HEK293 (cell line): ENCODE data around the gene TIGD7.

Experiments
- BCL11B ChIP-seq: fragments of 450-650 bp; formaldehyde crosslinking; IDR thresholded peaks from 2 replicates; pipeline ENCODE4 v1.5.1; 2016; ENCODE audit warnings: low read depth, missing biosample characterization, missing genetic modification characterization
- GLI4 ChIP-seq: fragments of 450-650 bp; formaldehyde crosslinking; IDR thresholded peaks from 2 replicates; pipeline ENCODE4 v1.5.1; 2016; ENCODE audit warnings: missing biosample characterization, missing genetic modification characterization
- KLF10 ChIP-seq: fragments of 450-650 bp; IDR thresholded peaks from 2 replicates; pipeline ENCODE4 v1.5.1; 2018; ENCODE audit warnings: missing biosample characterization, mild to moderate bottlenecking, missing genetic modification characterization
- SCRT1 ChIP-seq: fragments of 450-650 bp; formaldehyde crosslinking; IDR thresholded peaks from 2 replicates; pipeline ENCODE4 v1.5.1; 2016; ENCODE audit warnings: missing biosample characterization, missing genetic modification characterization, borderline replicate concordance
- YY2 ChIP-seq: fragments of 450-650 bp; formaldehyde crosslinking; IDR thresholded peaks from 2 replicates; pipeline ENCODE4 v1.5.1; 2016; ENCODE audit warnings: missing biosample characterization, missing genetic modification characterization
- ZBTB21 ChIP-seq: fragments of 450-650 bp; formaldehyde crosslinking; IDR thresholded peaks from 2 replicates; pipeline ENCODE4 v1.5.1; 2017; ENCODE audit warnings: missing biosample characterization, missing genetic modification characterization
- ZBTB48 ChIP-seq: fragments of 450-650 bp; formaldehyde crosslinking; IDR thresholded peaks from 2 replicates; pipeline ENCODE4 v1.5.1; 2016; ENCODE audit warnings: missing biosample characterization, missing genetic modification characterization
- ZIC2 ChIP-seq: fragments of 450-650 bp; formaldehyde crosslinking; IDR thresholded peaks from 2 replicates; pipeline ENCODE4 v1.5.1; 2016; ENCODE audit warnings: missing biosample characterization, missing genetic modification characterization
- ZNF112 ChIP-seq: fragments of 450-650 bp; formaldehyde crosslinking; IDR thresholded peaks from 2 replicates; pipeline ENCODE4 v1.5.0; 2017; ENCODE audit warnings: missing biosample characterization, missing genetic modification characterization
- ZNF174 ChIP-seq: fragments of 450-650 bp; formaldehyde crosslinking; IDR thresholded peaks from 2 replicates; pipeline ENCODE4 v1.5.0; 2017; ENCODE audit warnings: missing biosample characterization, mild to moderate bottlenecking, missing genetic modification characterization
- ZNF2 ChIP-seq: fragments of 450-650 bp; formaldehyde crosslinking; IDR thresholded peaks from 2 replicates; pipeline ENCODE4 v1.5.1; 2016; ENCODE audit warnings: missing biosample characterization, missing genetic modification characterization
- ZNF302 ChIP-seq: fragments of 450-650 bp; formaldehyde crosslinking; IDR thresholded peaks from 2 replicates; pipeline ENCODE4 v1.5.1; 2016; ENCODE audit warnings: missing biosample characterization, missing genetic modification characterization, low read depth
- ZNF335 ChIP-seq: fragments of 450-650 bp; formaldehyde crosslinking; conservative IDR thresholded peaks from 2 replicates; pipeline ENCODE4 v1.5.1; 2016; ENCODE audit warnings: missing biosample characterization, missing genetic modification characterization
- ZNF341 ChIP-seq: fragments of 450-650 bp; formaldehyde crosslinking; IDR thresholded peaks from 2 replicates; pipeline ENCODE4; 2016; ENCODE audit warnings: low read depth, missing biosample characterization, missing genetic modification characterization
- ZNF548 ChIP-seq: fragments of 450-650 bp; formaldehyde crosslinking; IDR thresholded peaks from 2 replicates; pipeline ENCODE4 v1.5.1; 2016; ENCODE audit warnings: missing biosample characterization, missing genetic modification characterization
- ZNF560 ChIP-seq: fragments of 450-650 bp; formaldehyde crosslinking; IDR thresholded peaks from 2 replicates; pipeline ENCODE4 v1.5.1; 2017; ENCODE audit warnings: missing biosample characterization, missing genetic modification characterization, borderline replicate concordance
- ZNF658 ChIP-seq: fragments of 450-650 bp; formaldehyde crosslinking; IDR thresholded peaks from 2 replicates; pipeline ENCODE4; 2016; ENCODE audit warnings: missing biosample characterization, missing genetic modification characterization
- ZNF677 ChIP-seq: fragments of 450-650 bp; IDR thresholded peaks from 2 replicates; pipeline ENCODE4 v1.5.0; 2018; ENCODE audit warnings: missing biosample characterization, mild to moderate bottlenecking, missing genetic modification characterization, moderate library complexity
- ZNF785 ChIP-seq: fragments of 450-650 bp; formaldehyde crosslinking; IDR thresholded peaks from 2 replicates; pipeline ENCODE4 v1.5.1; 2016; ENCODE audit warnings: missing biosample characterization, missing genetic modification characterization
- TF ChIP-seq, protein P1 (sequence below): fragments of 450-650 bp; formaldehyde crosslinking; IDR thresholded peaks from 2 replicates; pipeline ENCODE4 v1.5.1; 2016; ENCODE audit warnings: missing biosample characterization, missing genetic modification characterization
- TF ChIP-seq, protein P2 (sequence below): IDR thresholded peaks from 2 replicates; pipeline ENCODE4 v1.6.1; 2011; ENCODE audit warnings: mild to moderate bottlenecking, low read depth, low read length, borderline replicate concordance
- TF ChIP-seq, protein P3 (sequence below): fragments of 450-650 bp; formaldehyde crosslinking; IDR thresholded peaks from 2 replicates; pipeline ENCODE4 v1.5.1; 2016; ENCODE audit warnings: missing biosample characterization, missing genetic modification characterization
- TF ChIP-seq, protein P4 (sequence below): fragments of 450-650 bp; formaldehyde crosslinking; IDR thresholded peaks from 2 replicates; pipeline ENCODE4 v1.5.1; 2016; ENCODE audit warnings: missing biosample characterization, missing genetic modification characterization
- TF ChIP-seq, protein P5 (sequence below): fragments of 450-650 bp; formaldehyde crosslinking; IDR thresholded peaks from 2 replicates; pipeline ENCODE4 v1.5.1; 2016; ENCODE audit warnings: missing biosample characterization, missing genetic modification characterization
- TF ChIP-seq, protein P6 (sequence below): fragments of 450-650 bp; formaldehyde crosslinking; IDR thresholded peaks from 2 replicates; pipeline ENCODE4 v1.5.1; 2017; ENCODE audit warnings: missing biosample characterization, missing genetic modification characterization
- TF ChIP-seq, protein P7 (sequence below): fragments of 450-650 bp; formaldehyde crosslinking; IDR thresholded peaks from 2 replicates; pipeline ENCODE4 v1.5.1; 2016; ENCODE audit warnings: missing biosample characterization, missing genetic modification characterization
- TF ChIP-seq, protein P8 (sequence below): sonication (generic); formaldehyde crosslinking; IDR thresholded peaks from 2 replicates; pipeline ENCODE4 v1.8.1; 2022; ENCODE audit warnings: mild to moderate bottlenecking, moderate library complexity, missing genetic modification reagents

The TIGD7 gene

DNA sequence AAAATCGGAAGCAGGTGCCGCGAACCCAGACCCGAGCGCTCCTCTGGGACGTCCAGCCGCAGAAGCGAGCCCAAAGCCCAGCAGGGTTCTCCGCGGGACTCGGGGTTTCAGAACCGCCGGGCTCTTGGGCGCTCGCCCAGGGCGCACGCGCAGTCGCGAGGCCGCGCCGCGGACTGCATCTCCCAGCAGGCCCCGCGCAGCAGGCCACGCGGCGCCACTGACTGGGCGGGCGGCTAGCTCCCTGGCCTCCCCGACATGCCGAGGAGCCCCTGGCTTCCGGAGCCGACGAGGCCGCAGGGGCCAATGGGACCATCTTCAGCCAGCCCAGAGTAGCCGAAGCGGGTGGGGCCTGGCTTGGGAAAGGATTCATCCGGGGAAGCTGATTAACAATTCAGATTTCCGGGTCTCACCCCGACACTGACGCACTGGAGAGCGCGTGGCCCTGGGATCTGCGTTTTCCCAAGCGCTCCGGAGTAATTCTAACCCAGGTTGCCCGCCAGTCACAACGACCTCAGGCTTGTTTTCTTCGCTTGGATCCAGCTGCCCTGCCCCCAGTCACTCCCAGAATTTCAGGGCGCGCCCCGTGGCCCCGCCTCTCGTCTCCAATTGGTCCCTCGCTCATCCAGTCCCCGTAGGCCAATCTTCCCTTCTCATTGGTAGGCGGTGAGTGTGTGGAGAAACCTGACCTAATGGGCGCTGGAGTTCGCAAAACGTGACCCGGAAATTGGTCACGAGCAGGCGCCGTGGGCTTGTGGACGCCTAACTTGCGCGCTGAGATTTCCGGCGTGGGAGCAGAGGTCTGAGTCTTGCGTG, 22.3 kb downstream of the TIGD7 start, which contains the start of gene ZNF263 (continued):
- TF ChIP-seq ZNF548 (tag by site-specific recombination) = no peak
- TF ChIP-seq ZNF560 (tag by site-specific recombination) = no peak
- TF ChIP-seq ZBTB48 (tag by site-specific recombination) = peak; percentile 81
- TF ChIP-seq, protein P1, sequence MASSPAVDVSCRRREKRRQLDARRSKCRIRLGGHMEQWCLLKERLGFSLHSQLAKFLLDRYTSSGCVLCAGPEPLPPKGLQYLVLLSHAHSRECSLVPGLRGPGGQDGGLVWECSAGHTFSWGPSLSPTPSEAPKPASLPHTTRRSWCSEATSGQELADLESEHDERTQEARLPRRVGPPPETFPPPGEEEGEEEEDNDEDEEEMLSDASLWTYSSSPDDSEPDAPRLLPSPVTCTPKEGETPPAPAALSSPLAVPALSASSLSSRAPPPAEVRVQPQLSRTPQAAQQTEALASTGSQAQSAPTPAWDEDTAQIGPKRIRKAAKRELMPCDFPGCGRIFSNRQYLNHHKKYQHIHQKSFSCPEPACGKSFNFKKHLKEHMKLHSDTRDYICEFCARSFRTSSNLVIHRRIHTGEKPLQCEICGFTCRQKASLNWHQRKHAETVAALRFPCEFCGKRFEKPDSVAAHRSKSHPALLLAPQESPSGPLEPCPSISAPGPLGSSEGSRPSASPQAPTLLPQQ (tag by site-specific recombination) = 0 out of 2 replicates have a peak, but pooled peaks have one; percentile 72
- TF ChIP-seq, protein P2, sequence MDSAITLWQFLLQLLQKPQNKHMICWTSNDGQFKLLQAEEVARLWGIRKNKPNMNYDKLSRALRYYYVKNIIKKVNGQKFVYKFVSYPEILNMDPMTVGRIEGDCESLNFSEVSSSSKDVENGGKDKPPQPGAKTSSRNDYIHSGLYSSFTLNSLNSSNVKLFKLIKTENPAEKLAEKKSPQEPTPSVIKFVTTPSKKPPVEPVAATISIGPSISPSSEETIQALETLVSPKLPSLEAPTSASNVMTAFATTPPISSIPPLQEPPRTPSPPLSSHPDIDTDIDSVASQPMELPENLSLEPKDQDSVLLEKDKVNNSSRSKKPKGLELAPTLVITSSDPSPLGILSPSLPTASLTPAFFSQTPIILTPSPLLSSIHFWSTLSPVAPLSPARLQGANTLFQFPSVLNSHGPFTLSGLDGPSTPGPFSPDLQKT = no peak; the same call in 1 of the 2 replicates
- TF ChIP-seq, protein P3, sequence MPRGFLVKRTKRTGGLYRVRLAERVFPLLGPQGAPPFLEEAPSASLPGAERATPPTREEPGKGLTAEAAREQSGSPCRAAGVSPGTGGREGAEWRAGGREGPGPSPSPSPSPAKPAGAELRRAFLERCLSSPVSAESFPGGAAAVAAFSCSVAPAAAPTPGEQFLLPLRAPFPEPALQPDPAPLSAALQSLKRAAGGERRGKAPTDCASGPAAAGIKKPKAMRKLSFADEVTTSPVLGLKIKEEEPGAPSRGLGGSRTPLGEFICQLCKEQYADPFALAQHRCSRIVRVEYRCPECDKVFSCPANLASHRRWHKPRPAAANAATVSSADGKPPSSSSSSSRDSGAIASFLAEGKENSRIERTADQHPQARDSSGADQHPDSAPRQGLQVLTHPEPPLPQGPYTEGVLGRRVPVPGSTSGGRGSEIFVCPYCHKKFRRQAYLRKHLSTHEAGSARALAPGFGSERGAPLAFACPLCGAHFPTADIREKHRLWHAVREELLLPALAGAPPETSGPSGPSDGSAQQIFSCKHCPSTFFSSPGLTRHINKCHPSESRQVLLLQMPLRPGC = peak; percentile 12; the same call in 1 of the 2 replicates
- no peak for TF ChIP-seq YY2 (tag by site-specific recombination)
- no peak for TF ChIP-seq ZNF174 (tag by site-specific recombination)
- TF ChIP-seq ZBTB21 (tag by site-specific recombination) = peak; percentile 57; the same call in 1 of the 2 replicates
- no peak for TF ChIP-seq GLI4 (tag by site-specific recombination)
- peak; percentile 84 for TF ChIP-seq ZNF335 (tag by site-specific recombination)
- TF ChIP-seq ZNF785 (tag by site-specific recombination) = peak; percentile 90
- TF ChIP-seq ZIC2 (tag by site-specific recombination) = peak; percentile 7; the same call in 1 of the 2 replicates
- TF ChIP-seq, protein P4, sequence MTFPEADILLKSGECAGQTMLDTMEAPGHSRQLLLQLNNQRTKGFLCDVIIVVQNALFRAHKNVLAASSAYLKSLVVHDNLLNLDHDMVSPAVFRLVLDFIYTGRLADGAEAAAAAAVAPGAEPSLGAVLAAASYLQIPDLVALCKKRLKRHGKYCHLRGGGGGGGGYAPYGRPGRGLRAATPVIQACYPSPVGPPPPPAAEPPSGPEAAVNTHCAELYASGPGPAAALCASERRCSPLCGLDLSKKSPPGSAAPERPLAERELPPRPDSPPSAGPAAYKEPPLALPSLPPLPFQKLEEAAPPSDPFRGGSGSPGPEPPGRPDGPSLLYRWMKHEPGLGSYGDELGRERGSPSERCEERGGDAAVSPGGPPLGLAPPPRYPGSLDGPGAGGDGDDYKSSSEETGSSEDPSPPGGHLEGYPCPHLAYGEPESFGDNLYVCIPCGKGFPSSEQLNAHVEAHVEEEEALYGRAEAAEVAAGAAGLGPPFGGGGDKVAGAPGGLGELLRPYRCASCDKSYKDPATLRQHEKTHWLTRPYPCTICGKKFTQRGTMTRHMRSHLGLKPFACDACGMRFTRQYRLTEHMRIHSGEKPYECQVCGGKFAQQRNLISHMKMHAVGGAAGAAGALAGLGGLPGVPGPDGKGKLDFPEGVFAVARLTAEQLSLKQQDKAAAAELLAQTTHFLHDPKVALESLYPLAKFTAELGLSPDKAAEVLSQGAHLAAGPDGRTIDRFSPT (tag by site-specific recombination) = peak; percentile 48; the same call in 1 of the 2 replicates
- TF ChIP-seq, protein P5, sequence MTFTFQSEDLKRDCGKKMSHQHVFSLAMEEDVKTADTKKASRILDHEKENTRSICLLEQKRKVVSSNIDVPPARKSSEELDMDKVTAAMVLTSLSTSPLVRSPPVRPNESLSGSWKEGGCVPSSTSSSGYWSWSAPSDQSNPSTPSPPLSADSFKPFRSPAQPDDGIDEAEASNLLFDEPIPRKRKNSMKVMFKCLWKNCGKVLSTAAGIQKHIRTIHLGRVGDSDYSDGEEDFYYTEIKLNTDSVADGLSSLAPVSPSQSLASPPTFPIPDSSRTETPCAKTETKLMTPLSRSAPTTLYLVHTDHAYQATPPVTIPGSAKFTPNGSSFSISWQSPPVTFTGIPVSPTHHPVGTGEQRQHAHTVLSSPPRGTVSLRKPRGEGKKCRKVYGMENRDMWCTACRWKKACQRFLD (tag by site-specific recombination) = no peak
- TF ChIP-seq, protein P6, sequence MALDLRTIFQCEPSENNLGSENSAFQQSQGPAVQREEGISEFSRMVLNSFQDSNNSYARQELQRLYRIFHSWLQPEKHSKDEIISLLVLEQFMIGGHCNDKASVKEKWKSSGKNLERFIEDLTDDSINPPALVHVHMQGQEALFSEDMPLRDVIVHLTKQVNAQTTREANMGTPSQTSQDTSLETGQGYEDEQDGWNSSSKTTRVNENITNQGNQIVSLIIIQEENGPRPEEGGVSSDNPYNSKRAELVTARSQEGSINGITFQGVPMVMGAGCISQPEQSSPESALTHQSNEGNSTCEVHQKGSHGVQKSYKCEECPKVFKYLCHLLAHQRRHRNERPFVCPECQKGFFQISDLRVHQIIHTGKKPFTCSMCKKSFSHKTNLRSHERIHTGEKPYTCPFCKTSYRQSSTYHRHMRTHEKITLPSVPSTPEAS (tag by site-specific recombination) = 0 out of 2 replicates have a peak, but pooled peaks have one; percentile 7
- no peak for TF ChIP-seq ZNF112
- TF ChIP-seq, protein P7, sequence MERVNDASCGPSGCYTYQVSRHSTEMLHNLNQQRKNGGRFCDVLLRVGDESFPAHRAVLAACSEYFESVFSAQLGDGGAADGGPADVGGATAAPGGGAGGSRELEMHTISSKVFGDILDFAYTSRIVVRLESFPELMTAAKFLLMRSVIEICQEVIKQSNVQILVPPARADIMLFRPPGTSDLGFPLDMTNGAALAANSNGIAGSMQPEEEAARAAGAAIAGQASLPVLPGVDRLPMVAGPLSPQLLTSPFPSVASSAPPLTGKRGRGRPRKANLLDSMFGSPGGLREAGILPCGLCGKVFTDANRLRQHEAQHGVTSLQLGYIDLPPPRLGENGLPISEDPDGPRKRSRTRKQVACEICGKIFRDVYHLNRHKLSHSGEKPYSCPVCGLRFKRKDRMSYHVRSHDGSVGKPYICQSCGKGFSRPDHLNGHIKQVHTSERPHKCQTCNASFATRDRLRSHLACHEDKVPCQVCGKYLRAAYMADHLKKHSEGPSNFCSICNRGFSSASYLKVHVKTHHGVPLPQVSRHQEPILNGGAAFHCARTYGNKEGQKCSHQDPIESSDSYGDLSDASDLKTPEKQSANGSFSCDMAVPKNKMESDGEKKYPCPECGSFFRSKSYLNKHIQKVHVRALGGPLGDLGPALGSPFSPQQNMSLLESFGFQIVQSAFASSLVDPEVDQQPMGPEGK (tag by site-specific recombination) = peak; percentile 81
- no peak; the same call in 1 of the 2 replicates for TF ChIP-seq ZNF341
- no peak for TF ChIP-seq ZNF677
- peak; percentile 47; the same call in 1 of the 2 replicates for TF ChIP-seq ZNF2
- no peak for TF ChIP-seq SCRT1 (tag by site-specific recombination)
- TF ChIP-seq BCL11B (tag by site-specific recombination) = peak; percentile 63; the same call in 1 of the 2 replicates
- TF ChIP-seq ZNF302 (tag by site-specific recombination) = no peak
- peak; percentile 86 for TF ChIP-seq KLF10 (tag by site-specific recombination)
- TF ChIP-seq, protein P8, sequence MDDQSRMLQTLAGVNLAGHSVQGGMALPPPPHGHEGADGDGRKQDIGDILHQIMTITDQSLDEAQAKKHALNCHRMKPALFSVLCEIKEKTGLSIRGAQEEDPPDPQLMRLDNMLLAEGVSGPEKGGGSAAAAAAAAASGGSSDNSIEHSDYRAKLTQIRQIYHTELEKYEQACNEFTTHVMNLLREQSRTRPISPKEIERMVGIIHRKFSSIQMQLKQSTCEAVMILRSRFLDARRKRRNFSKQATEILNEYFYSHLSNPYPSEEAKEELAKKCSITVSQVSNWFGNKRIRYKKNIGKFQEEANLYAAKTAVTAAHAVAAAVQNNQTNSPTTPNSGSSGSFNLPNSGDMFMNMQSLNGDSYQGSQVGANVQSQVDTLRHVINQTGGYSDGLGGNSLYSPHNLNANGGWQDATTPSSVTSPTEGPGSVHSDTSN (CRISPR knock-in tag) = no peak
- no peak for TF ChIP-seq ZNF658 (tag by site-specific recombination)
